HEK293T (cell line): ENCODE data around the gene CDH19.

Experiments used
- ARNT ChIP-seq: fragments of 450-650 bp; IDR thresholded peaks from 2 replicates; pipeline ENCODE4 v1.6.1; 2017; ENCODE audit warnings: mild to moderate bottlenecking
- BHLHE40 ChIP-seq: fragments of 450-650 bp; IDR thresholded peaks from 2 replicates; pipeline ENCODE4 v1.6.1; 2016; ENCODE audit warnings: mild to moderate bottlenecking, moderate library complexity, borderline replicate concordance
- CTBP1 ChIP-seq: fragments of 450-650 bp; IDR thresholded peaks from 2 replicates; pipeline ENCODE4 v1.6.1; 2016; ENCODE audit warnings: borderline replicate concordance
- ELF4 ChIP-seq: fragments of 450-650 bp; IDR thresholded peaks from 2 replicates; pipeline ENCODE4 v1.6.1; 2017; ENCODE audit warnings: antibody characterized with exemption
- FOXA1 ChIP-seq: fragments of 450-650 bp; IDR thresholded peaks from 2 replicates; pipeline ENCODE4 v1.6.1; 2016; ENCODE audit warnings: mild to moderate bottlenecking
- SP1 ChIP-seq: fragments of 450-650 bp; IDR thresholded peaks from 2 replicates; pipeline ENCODE4 v1.6.1; 2017
- SUZ12 ChIP-seq: fragments of 450-650 bp; IDR thresholded peaks from 2 replicates; pipeline ENCODE4 v1.6.1; 2016; ENCODE audit warnings: mild to moderate bottlenecking
- ZNF384 ChIP-seq: fragments of 450-650 bp; IDR thresholded peaks from 2 replicates; pipeline ENCODE4 v1.6.1; 2016
- TF ChIP-seq, protein P1 (sequence below): fragments of 450-650 bp; IDR thresholded peaks from 2 replicates; pipeline ENCODE4 v1.6.1; 2016

DNA sequence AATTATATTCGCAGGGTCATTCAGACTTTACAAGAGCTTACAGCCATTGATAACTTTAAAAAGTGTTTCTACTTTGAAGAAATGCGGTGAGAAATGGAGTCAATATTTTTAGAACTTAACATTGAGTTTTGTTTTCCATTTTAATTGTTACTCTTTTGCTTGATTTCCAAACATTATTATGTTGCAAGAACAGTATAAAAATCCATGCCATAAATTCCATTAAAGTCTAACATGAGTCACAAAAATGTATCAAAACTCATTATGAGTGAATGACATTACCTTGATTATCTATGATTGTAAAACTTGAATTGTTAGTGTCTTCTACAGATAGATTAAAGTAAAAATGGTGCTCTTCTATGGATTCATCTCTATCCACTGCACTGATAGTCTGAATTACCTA lies 92.6 kb downstream of the CDH19 start:
- TF ChIP-seq SUZ12 (no peak), SP1 (no peak), FOXA1 (no peak), ARNT (no peak), ZNF384 (no peak), ELF4 (no peak), BHLHE40 (no peak), CTBP1 (no peak)
- TF ChIP-seq, protein P1, sequence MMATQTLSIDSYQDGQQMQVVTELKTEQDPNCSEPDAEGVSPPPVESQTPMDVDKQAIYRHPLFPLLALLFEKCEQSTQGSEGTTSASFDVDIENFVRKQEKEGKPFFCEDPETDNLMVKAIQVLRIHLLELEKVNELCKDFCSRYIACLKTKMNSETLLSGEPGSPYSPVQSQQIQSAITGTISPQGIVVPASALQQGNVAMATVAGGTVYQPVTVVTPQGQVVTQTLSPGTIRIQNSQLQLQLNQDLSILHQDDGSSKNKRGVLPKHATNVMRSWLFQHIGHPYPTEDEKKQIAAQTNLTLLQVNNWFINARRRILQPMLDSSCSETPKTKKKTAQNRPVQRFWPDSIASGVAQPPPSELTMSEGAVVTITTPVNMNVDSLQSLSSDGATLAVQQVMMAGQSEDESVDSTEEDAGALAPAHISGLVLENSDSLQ = no peak
